ENCODE measurements around the gene TNS4.

TNS4 gene

DNA sequence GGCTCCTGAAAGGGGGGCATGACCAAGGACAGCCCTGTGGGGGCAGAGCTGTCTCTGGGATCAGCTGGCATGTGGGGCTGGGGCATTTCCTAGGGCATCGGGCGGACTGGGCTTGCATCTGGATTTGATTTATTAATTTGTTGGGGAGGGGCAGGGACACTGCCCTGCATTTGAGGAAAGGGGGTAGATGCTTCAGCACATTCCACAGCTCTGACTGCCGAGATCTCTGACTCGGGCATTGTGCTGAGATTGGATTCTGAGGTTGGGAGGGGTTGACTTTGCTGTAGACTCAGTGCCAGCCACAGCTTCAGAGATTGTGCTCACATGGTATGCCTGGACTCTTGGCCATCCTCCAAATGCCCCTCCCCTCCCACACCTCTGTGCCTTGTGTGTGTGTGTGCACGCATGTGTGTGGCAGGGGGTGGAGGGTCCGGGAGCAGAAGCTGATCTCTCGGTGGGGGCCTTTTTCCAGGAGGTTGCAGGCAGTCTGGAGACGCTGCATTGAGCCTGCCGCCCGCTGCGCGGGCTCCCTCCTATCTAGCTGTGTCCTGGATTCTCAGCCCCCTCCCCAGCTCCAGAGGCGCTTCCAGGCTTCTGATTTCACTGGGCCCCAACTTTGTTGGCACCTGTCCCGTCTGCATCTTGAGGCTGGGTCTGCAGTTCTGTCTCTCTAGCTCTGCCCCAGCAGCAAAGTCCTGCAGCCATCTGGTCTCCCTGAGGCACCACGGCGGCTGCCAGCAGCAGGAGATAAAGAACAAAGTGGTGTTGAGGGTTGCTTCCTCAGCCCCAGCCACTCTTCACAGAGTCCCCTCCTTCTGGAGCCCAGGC, 43.2 kb downstream of the TNS4 start:
- DNase-seq: no peak
- H3K27me3 ChIP-seq (replicated peaks; ENCODE audit: control insufficient read depth, insufficient read depth, low read length, poor library complexity, severe bottlenecking): no peaks in the 10 kb centered on the region
- H3K36me3 ChIP-seq (ENCODE audit: control insufficient read depth, insufficient read depth, low read length): no peaks in the 10 kb centered on the region
- H3K4me3 ChIP-seq (ENCODE audit: insufficient read depth, low read depth, low read length, poor library complexity, severe bottlenecking): no peak overlapping the region
- no peaks in the 10 kb centered on the region for H3K4me1 ChIP-seq (ENCODE audit: control insufficient read depth, insufficient read depth, low read length, poor library complexity, severe bottlenecking)
- H3K9me3 ChIP-seq (ENCODE audit: control insufficient read depth, low read length): no peaks in the 10 kb centered on the region
- H3K27ac ChIP-seq (ENCODE audit: insufficient read depth, low read length, poor library complexity, severe bottlenecking): no peak overlapping the region

DNA sequence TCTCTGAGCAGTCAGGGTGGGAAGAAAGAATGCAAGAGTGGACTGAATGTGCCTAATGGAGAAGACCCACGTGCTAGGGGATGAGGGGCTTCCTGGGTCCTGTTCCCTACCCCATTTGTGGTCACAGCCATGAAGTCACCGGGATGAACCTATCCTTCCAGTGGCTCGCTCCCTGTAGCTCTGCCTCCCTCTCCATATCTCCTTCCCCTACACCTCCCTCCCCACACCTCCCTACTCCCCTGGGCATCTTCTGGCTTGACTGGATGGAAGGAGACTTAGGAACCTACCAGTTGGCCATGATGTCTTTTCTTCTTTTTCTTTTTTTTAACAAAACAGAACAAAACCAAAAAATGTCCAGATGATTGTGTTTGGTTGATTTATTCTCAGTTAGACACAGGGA, 44.1 kb downstream of the TNS4 start:
- no peaks in the 10 kb centered on the region for H3K27me3 ChIP-seq (replicated peaks; ENCODE audit: control insufficient read depth, insufficient read depth, low read length, poor library complexity, severe bottlenecking)
- H3K9me3 ChIP-seq (ENCODE audit: control insufficient read depth, low read length): no peaks in the 10 kb centered on the region
- H3K27ac ChIP-seq (ENCODE audit: insufficient read depth, low read length, poor library complexity, severe bottlenecking): no peak overlapping the region
- no peak for DNase-seq
- no peak overlapping the region for H3K4me3 ChIP-seq (ENCODE audit: insufficient read depth, low read depth, low read length, poor library complexity, severe bottlenecking)
- no peaks in the 10 kb centered on the region for H3K4me1 ChIP-seq (ENCODE audit: control insufficient read depth, insufficient read depth, low read length, poor library complexity, severe bottlenecking)
- H3K36me3 ChIP-seq (ENCODE audit: control insufficient read depth, insufficient read depth, low read length): no peaks in the 10 kb centered on the region

DNA sequence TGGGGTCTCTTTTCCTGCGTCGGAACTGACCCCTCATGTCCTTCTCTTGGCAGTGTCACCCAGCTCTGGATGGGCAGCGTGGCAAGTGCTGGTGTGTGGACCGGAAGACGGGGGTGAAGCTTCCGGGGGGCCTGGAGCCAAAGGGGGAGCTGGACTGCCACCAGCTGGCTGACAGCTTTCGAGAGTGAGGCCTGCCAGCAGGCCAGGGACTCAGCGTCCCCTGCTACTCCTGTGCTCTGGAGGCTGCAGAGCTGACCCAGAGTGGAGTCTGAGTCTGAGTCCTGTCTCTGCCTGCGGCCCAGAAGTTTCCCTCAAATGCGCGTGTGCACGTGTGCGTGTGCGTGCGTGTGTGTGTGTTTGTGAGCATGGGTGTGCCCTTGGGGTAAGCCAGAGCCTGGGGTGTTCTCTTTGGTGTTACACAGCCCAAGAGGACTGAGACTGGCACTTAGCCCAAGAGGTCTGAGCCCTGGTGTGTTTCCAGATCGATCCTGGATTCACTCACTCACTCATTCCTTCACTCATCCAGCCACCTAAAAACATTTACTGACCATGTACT, 44.9 kb downstream of the TNS4 start:
- DNase-seq: no peak
- Histone ChIP-seq H3K36me3 (ENCODE audit: control insufficient read depth, insufficient read depth, low read length) (no peaks in the 10 kb centered on the region), H3K27me3 (replicated peaks; ENCODE audit: control insufficient read depth, insufficient read depth, low read length, poor library complexity, severe bottlenecking) (no peaks in the 10 kb centered on the region), H3K4me3 (ENCODE audit: insufficient read depth, low read depth, low read length, poor library complexity, severe bottlenecking) (no peak overlapping the region), H3K27ac (ENCODE audit: insufficient read depth, low read length, poor library complexity, severe bottlenecking) (no peak overlapping the region), H3K4me1 (ENCODE audit: control insufficient read depth, insufficient read depth, low read length, poor library complexity, severe bottlenecking) (no peaks in the 10 kb centered on the region), H3K9me3 (ENCODE audit: control insufficient read depth, low read length) (no peaks in the 10 kb centered on the region)

DNA sequence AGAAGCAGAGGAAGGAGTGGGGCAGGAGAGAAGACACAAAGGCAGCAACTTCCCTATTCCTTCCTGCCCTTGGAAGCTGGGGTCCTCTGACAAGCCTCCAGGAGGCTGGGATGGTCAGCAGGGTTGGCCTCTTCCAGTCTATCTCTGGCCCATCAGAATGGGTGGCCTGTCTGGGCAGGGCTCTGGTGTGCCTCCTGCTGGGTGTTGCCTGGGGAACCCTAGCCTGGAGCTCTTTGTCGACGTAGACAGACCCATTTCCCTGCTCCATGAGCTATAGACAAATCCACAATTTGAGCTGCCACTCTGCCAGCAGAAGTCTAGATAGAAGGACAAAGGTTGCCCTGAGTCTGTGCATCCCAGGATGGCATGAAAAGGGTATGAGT, 46.8 kb downstream of the TNS4 start:
- Histone ChIP-seq H3K27ac (ENCODE audit: insufficient read depth, low read length, poor library complexity, severe bottlenecking) (no peak overlapping the region), H3K9me3 (ENCODE audit: control insufficient read depth, low read length) (no peaks in the 10 kb centered on the region), H3K36me3 (ENCODE audit: control insufficient read depth, insufficient read depth, low read length) (no peaks in the 10 kb centered on the region), H3K27me3 (replicated peaks; ENCODE audit: control insufficient read depth, insufficient read depth, low read length, poor library complexity, severe bottlenecking) (no peaks in the 10 kb centered on the region), H3K4me3 (ENCODE audit: insufficient read depth, low read depth, low read length, poor library complexity, severe bottlenecking) (no peak overlapping the region), H3K4me1 (ENCODE audit: control insufficient read depth, insufficient read depth, low read length, poor library complexity, severe bottlenecking) (no peaks in the 10 kb centered on the region)
- DNase-seq: no peak

DNA sequence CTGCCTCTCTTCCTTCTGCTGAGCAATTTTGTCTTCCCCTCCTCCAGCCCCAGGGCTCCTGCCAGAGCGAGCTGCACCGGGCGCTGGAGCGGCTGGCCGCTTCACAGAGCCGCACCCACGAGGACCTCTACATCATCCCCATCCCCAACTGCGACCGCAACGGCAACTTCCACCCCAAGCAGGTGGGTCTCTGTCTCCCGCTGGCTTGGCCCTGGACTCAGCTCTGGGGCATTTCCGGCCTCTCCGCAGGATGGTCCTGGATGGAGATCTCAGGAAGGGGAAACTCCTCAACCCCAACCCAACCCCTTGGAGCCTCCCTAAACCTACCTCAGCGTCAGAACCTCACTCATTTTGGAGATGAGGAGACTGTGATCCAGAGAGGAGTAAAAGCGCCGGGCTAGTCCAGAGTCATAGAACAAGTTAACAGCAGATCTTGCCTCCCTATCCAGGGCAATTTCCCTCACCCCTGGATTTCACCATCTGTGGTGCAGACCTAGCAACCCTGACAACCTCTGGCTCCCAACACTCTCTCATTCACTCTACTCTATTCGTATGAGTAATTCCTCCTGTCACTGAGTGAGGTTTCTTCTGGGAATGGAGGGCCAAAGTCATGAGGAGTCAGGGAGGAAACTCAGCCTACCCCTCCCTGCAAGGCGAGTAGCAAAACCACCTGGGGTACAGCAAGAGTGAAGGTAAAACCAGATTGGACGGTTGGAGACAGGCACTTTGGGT, 47.4 kb downstream of the TNS4 start:
- no peak for DNase-seq
- no peak overlapping the region for H3K4me3 ChIP-seq (ENCODE audit: insufficient read depth, low read depth, low read length, poor library complexity, severe bottlenecking)
- H3K36me3 ChIP-seq (ENCODE audit: control insufficient read depth, insufficient read depth, low read length): no peaks in the 10 kb centered on the region
- H3K27ac ChIP-seq (ENCODE audit: insufficient read depth, low read length, poor library complexity, severe bottlenecking): no peak overlapping the region
- H3K4me1 ChIP-seq (ENCODE audit: control insufficient read depth, insufficient read depth, low read length, poor library complexity, severe bottlenecking): no peaks in the 10 kb centered on the region
- H3K9me3 ChIP-seq (ENCODE audit: control insufficient read depth, low read length): no peaks in the 10 kb centered on the region
- no peaks in the 10 kb centered on the region for H3K27me3 ChIP-seq (replicated peaks; ENCODE audit: control insufficient read depth, insufficient read depth, low read length, poor library complexity, severe bottlenecking)

DNA sequence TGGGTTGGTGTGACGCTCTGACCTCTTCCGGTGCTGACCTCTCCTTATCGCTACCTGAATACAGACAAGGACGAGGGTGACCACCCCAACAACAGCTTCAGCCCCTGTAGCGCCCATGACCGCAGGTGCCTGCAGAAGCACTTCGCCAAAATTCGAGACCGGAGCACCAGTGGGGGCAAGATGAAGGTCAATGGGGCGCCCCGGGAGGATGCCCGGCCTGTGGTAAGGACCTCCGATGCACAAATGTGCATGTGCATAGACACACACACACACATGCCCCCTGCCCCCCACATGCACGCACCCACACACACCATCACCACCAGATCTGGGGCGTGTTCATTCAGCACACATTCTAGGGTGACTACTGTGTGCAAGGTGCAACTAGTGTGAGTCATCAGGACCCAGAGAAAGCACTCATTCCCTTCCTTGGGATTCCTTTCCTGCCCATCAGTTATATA, 48.5 kb downstream of the TNS4 start:
- H3K36me3 ChIP-seq (ENCODE audit: control insufficient read depth, insufficient read depth, low read length): no peaks in the 10 kb centered on the region
- H3K27ac ChIP-seq (ENCODE audit: insufficient read depth, low read length, poor library complexity, severe bottlenecking): no peak overlapping the region
- no peak overlapping the region for H3K4me3 ChIP-seq (ENCODE audit: insufficient read depth, low read depth, low read length, poor library complexity, severe bottlenecking)
- no peaks in the 10 kb centered on the region for H3K9me3 ChIP-seq (ENCODE audit: control insufficient read depth, low read length)
- DNase-seq: no peak
- peaks cover 6% of the 10 kb centered on the region for H3K4me1 ChIP-seq (ENCODE audit: control insufficient read depth, insufficient read depth, low read length, poor library complexity, severe bottlenecking)
- H3K27me3 ChIP-seq (replicated peaks; ENCODE audit: control insufficient read depth, insufficient read depth, low read length, poor library complexity, severe bottlenecking): no peaks in the 10 kb centered on the region

DNA sequence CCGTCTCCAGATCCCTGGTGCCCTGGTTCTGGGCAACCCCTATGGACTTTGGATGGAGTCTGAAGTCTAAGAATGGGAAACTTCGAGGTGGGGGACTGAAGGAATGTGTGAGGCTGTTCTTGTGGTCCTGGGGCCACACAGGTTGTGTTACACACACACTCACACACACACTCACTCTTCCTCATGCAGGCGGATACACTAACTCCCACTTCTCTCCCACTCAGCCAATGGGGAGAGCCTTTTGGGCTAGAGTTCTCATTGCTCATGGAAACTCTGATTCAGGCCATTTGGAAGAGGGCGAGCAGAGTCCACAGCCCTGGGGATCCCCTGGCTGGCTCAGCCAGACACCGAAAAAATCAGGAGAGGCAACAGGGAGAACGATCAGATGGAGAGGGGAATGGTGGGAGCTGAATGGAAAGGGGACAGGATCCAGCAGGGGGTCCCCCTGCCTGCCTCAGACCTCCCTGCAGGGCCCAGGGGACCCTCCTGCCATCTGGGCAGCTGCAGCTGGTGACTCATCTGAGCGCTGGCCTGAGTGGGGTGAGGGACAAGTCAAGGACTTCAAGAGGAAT, 49.1 kb downstream of the TNS4 start:
- Histone ChIP-seq H3K4me3 (ENCODE audit: insufficient read depth, low read depth, low read length, poor library complexity, severe bottlenecking) (no peak overlapping the region), H3K36me3 (ENCODE audit: control insufficient read depth, insufficient read depth, low read length) (no peaks in the 10 kb centered on the region), H3K9me3 (ENCODE audit: control insufficient read depth, low read length) (no peaks in the 10 kb centered on the region), H3K4me1 (ENCODE audit: control insufficient read depth, insufficient read depth, low read length, poor library complexity, severe bottlenecking) (peaks cover 7% of the 10 kb centered on the region), H3K27me3 (replicated peaks; ENCODE audit: control insufficient read depth, insufficient read depth, low read length, poor library complexity, severe bottlenecking) (no peaks in the 10 kb centered on the region), H3K27ac (ENCODE audit: insufficient read depth, low read length, poor library complexity, severe bottlenecking) (no peak overlapping the region)
- DNase-seq: no peak

DNA sequence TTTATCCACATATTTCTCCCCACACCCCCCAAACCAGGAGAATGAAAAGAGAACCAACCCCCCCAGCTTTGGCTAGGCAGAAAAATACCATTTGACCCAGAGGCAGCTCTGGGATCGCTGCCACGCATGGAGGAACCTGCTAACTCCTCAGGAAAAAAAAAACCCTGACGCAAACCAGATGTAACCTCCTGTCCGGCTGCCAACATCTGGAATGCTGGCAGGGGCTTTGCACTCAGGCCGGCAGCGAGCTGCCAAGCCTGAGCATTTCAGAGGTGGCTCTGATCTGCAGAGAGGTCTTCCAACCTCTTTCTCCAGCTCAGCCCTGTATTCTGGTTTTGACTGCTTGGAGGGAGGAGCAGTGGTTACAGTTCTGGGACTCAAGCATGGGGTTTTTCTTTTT, 50.0 kb downstream of the TNS4 start:
- Histone ChIP-seq H3K9me3 (ENCODE audit: control insufficient read depth, low read length) (no peaks in the 10 kb centered on the region), H3K4me3 (ENCODE audit: insufficient read depth, low read depth, low read length, poor library complexity, severe bottlenecking) (no peak overlapping the region), H3K36me3 (ENCODE audit: control insufficient read depth, insufficient read depth, low read length) (no peaks in the 10 kb centered on the region), H3K27me3 (replicated peaks; ENCODE audit: control insufficient read depth, insufficient read depth, low read length, poor library complexity, severe bottlenecking) (no peaks in the 10 kb centered on the region), H3K4me1 (ENCODE audit: control insufficient read depth, insufficient read depth, low read length, poor library complexity, severe bottlenecking) (peaks cover 7% of the 10 kb centered on the region), H3K27ac (ENCODE audit: insufficient read depth, low read length, poor library complexity, severe bottlenecking) (no peak overlapping the region)
- DNase-seq: no peak

DNA sequence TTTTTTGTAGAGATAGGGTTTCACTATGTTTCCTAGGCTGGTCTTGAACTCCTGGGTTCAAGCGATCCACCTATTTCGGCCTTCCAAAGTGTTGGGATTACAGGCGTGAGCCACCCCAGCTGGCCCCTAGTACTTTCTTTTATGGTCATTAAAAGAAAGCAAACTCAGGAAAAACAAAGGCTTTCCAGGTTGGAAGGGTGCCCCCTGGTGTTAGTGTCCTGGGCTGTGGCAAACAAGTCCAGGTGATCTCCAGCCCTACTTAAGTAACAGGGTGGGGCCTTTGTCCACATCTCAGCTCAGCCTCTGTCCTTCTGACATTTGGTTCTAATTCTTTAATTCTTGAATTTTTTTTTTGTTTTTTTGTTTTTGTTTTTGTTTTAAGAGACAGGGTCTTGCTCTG, 51.2 kb downstream of the TNS4 start:
- Histone ChIP-seq H3K4me3 (ENCODE audit: insufficient read depth, low read depth, low read length, poor library complexity, severe bottlenecking) (no peak overlapping the region), H3K27me3 (replicated peaks; ENCODE audit: control insufficient read depth, insufficient read depth, low read length, poor library complexity, severe bottlenecking) (no peaks in the 10 kb centered on the region), H3K36me3 (ENCODE audit: control insufficient read depth, insufficient read depth, low read length) (no peaks in the 10 kb centered on the region), H3K9me3 (ENCODE audit: control insufficient read depth, low read length) (no peaks in the 10 kb centered on the region), H3K27ac (ENCODE audit: insufficient read depth, low read length, poor library complexity, severe bottlenecking) (no peak overlapping the region), H3K4me1 (ENCODE audit: control insufficient read depth, insufficient read depth, low read length, poor library complexity, severe bottlenecking) (peaks cover 7% of the 10 kb centered on the region)
- no peak for DNase-seq

All from effector memory CD4-positive, alpha-beta T cell (primary cell).